ENCODE data around the gene ATOH8. TPM values are rescaled to one million over a fixed set of nuclear protein-coding genes. Genes with fewer than 3 reads are reported as not detected.

The ATOH8 gene
- polyA plus RNA-seq, 1 donor (not counting 4 experiments of a cell fraction or from before 2014, with no cell fraction given) = not detected

DNA sequence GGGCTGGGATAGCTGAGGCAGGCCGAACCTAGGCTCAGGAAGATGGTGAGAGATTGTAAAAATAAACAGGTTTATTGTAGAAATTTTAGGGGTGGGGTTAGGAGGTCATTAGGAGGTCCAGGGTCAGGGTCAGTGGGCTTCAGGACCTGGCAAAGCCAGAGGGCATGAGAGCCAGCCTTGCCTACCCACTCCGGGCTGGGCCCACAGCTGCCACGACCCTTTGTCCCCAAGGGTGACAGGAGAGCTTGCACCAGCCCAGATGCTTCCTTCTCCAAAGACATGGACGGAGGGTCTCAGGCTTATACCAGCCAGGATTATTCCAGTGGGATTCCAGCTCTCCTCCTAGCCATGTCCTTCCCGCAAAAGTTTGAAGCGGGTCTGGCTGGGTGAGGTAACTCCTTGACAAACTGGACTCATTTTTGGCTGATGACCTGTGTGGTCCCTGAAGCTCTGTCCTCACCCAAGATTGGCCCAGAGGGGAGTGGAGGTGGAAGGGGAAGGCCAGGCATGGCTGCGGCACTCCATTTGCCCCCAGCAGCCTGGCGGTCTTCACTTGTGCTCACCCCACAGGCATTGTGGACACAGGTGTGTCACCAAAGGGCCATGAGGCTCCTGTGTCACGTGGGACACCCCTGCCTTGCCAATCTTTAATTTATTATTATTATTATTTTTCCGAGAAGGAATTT lies 23.8 kb upstream of the ATOH8 start:
- H3K4me1 ChIP-seq (ENCODE audit: control insufficient read depth, extremely low read depth, insufficient read depth, low read length) = no peaks in the 10 kb centered on the region
- H3K9ac ChIP-seq (ENCODE audit: control insufficient read depth, extremely low read depth, insufficient read depth, low read length) = no peak overlapping the region
- no peak overlapping the region for H3K27ac ChIP-seq (ENCODE audit: control insufficient read depth, insufficient read depth, low read length)
- TF ChIP-seq, protein P1, sequence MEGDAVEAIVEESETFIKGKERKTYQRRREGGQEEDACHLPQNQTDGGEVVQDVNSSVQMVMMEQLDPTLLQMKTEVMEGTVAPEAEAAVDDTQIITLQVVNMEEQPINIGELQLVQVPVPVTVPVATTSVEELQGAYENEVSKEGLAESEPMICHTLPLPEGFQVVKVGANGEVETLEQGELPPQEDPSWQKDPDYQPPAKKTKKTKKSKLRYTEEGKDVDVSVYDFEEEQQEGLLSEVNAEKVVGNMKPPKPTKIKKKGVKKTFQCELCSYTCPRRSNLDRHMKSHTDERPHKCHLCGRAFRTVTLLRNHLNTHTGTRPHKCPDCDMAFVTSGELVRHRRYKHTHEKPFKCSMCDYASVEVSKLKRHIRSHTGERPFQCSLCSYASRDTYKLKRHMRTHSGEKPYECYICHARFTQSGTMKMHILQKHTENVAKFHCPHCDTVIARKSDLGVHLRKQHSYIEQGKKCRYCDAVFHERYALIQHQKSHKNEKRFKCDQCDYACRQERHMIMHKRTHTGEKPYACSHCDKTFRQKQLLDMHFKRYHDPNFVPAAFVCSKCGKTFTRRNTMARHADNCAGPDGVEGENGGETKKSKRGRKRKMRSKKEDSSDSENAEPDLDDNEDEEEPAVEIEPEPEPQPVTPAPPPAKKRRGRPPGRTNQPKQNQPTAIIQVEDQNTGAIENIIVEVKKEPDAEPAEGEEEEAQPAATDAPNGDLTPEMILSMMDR (optimal IDR thresholded peaks at IDR 0.05 in 1 of 3, IDR thresholded peaks at IDR 0.05 in 1 of 3, conservative IDR thresholded peaks at IDR 0.05 in 1 of 3; ENCODE audit: extremely low read depth in 1 of 3, insufficient read depth in 2 of 3, low read length in 3 of 3) = no peak
- no peak for TF ChIP-seq EZH2 (IDR thresholded peaks at IDR 0.05; ENCODE audit: low read length)
- DNase-seq (ENCODE audit: low read depth, low spot score) (no peak), FAIRE-seq (no peak)
- H4K20me1 ChIP-seq (ENCODE audit: control insufficient read depth, extremely low read depth, insufficient read depth, low read length) = no peaks in the 10 kb centered on the region
- H3K36me3 ChIP-seq (ENCODE audit: control insufficient read depth in 2 of 2, extremely low read depth in 1 of 2, insufficient read depth in 2 of 2, low read length in 2 of 2) = no peaks in the 10 kb centered on the region
- dilution Hi-C loops (cut with MboI; ENCODE audit: extremely low pct_ligation_motif_present, low sequenced_read_pairs) = no loop called here
- no peak overlapping the region for H3K4me3 ChIP-seq (ENCODE audit: control insufficient read depth in 2 of 3, extremely low read depth in 1 of 3, insufficient read depth in 2 of 3, low read depth in 1 of 3, low read length in 3 of 3)
- no peaks in the 10 kb centered on the region for H3K9me1 ChIP-seq (ENCODE audit: control insufficient read depth, extremely low read depth, insufficient read depth, low read length)
- H3K9me3 ChIP-seq (ENCODE audit: control insufficient read depth, low read depth, low read length) = no peaks in the 10 kb centered on the region
- no peaks in the 10 kb centered on the region for H3K79me2 ChIP-seq (ENCODE audit: control insufficient read depth, insufficient read depth, low read length)
- H3K4me2 ChIP-seq (ENCODE audit: control insufficient read depth, extremely low read depth, insufficient read depth, low read depth, low read length) = no peak overlapping the region
- H3K27me3 ChIP-seq (ENCODE audit: control insufficient read depth, extremely low read depth, insufficient read depth, low read length) = peaks cover 34% of the 10 kb centered on the region
- H2AFZ ChIP-seq (ENCODE audit: control insufficient read depth, low read length) = no peak overlapping the region

- no peak overlapping the region for H3K4me2 ChIP-seq (ENCODE audit: control insufficient read depth, extremely low read depth, insufficient read depth, low read depth, low read length)
- no peak overlapping the region for H3K4me3 ChIP-seq (ENCODE audit: control insufficient read depth in 2 of 3, extremely low read depth in 1 of 3, insufficient read depth in 2 of 3, low read depth in 1 of 3, low read length in 3 of 3)
- no peaks in the 10 kb centered on the region for H3K79me2 ChIP-seq (ENCODE audit: control insufficient read depth, insufficient read depth, low read length)
- TF ChIP-seq EZH2 (IDR thresholded peaks at IDR 0.05; ENCODE audit: low read length) = no peak
- TF ChIP-seq, protein P1 (optimal IDR thresholded peaks at IDR 0.05 in 1 of 3, IDR thresholded peaks at IDR 0.05 in 1 of 3, conservative IDR thresholded peaks at IDR 0.05 in 1 of 3; ENCODE audit: extremely low read depth in 1 of 3, insufficient read depth in 2 of 3, low read length in 3 of 3) = no peak
- DNase-seq (ENCODE audit: low read depth, low spot score) (no peak), FAIRE-seq (no peak)
- no peak overlapping the region for H3K27ac ChIP-seq (ENCODE audit: control insufficient read depth, insufficient read depth, low read length)
- no peak overlapping the region for H3K9ac ChIP-seq (ENCODE audit: control insufficient read depth, extremely low read depth, insufficient read depth, low read length)
- dilution Hi-C loops (cut with MboI; ENCODE audit: extremely low pct_ligation_motif_present, low sequenced_read_pairs) = no loop called here
- no peak overlapping the region for H2AFZ ChIP-seq (ENCODE audit: control insufficient read depth, low read length)
- peaks cover 31% of the 10 kb centered on the region for H3K27me3 ChIP-seq (ENCODE audit: control insufficient read depth, extremely low read depth, insufficient read depth, low read length)
- H4K20me1 ChIP-seq (ENCODE audit: control insufficient read depth, extremely low read depth, insufficient read depth, low read length) = no peaks in the 10 kb centered on the region
- H3K36me3 ChIP-seq (ENCODE audit: control insufficient read depth in 2 of 2, extremely low read depth in 1 of 2, insufficient read depth in 2 of 2, low read length in 2 of 2) = no peaks in the 10 kb centered on the region
- H3K4me1 ChIP-seq (ENCODE audit: control insufficient read depth, extremely low read depth, insufficient read depth, low read length) = no peaks in the 10 kb centered on the region
- H3K9me3 ChIP-seq (ENCODE audit: control insufficient read depth, low read depth, low read length) = no peaks in the 10 kb centered on the region
- no peaks in the 10 kb centered on the region for H3K9me1 ChIP-seq (ENCODE audit: control insufficient read depth, extremely low read depth, insufficient read depth, low read length)
These were observed 23.0 kb upstream of the ATOH8 start for GRCh38 chr2:85730686-85731230.
